H1 (cell line): ENCODE measurements around the gene PXDN. TPM values are rescaled to one million over a fixed set of nuclear protein-coding genes. Genes with fewer than 3 reads are reported as not detected.

Source experiments
- CTCF ChIA-PET: fragments of 300-600 bp; sonication (Branson Sonifier 250); formaldehyde crosslinking; loops from one replicate; lab custom pipeline; 2021; ENCODE audit not compliant: partially characterized antibody; lab: Charles Lee
- POLR2A ChIA-PET: fragments of 300-600 bp; sonication (Branson Sonifier 250); formaldehyde crosslinking; loops from one replicate; lab custom pipeline; 2021; ENCODE audit warnings: inconsistent platforms; ENCODE audit not compliant: partially characterized antibody; lab: Charles Lee
- DNase-seq, 2 experiments: peaks; one replicate each; pipeline versions ENCODE4 v3.0.0 to v3.0.0-alpha.2; 2010 to 2022; ENCODE audit warnings: low spot score in 2 of 2, low read depth in 1 of 2, mixed read lengths in 1 of 2
- FAIRE-seq: peaks from 2 replicates; lab custom pipeline; 2011; peaks lifted over from hg19 to GRCh38; lab: Jason Lieb, UNC
- H2AFZ ChIP-seq: 2 replicates; pipeline ENCODE4 v1.8.1; 2012; ENCODE audit warnings: low read length, inconsistent platforms
- H2AK5ac ChIP-seq: 2 replicates; pipeline ENCODE4 v1.6.1; 2013; ENCODE audit warnings: low read depth, low read length
- H2BK120ac ChIP-seq: replicated peaks from 2 replicates; pipeline ENCODE3; 2013; ENCODE audit warnings: low read depth, low read length, inconsistent platforms
- H2BK12ac ChIP-seq: 2 replicates; pipeline ENCODE4 v1.6.1; 2013; ENCODE audit warnings: low read depth, low read length
- H2BK15ac ChIP-seq: 2 replicates; pipeline ENCODE4 v1.6.1; 2013; ENCODE audit warnings: low read length
- H2BK20ac ChIP-seq: 2 replicates; pipeline ENCODE4 v1.6.1; 2013; ENCODE audit warnings: low read length
- H2BK5ac ChIP-seq: 2 replicates; pipeline ENCODE4 v1.6.1; 2013; ENCODE audit warnings: low read depth, low read length
- H3K14ac ChIP-seq: 2 replicates; pipeline ENCODE4 v1.6.1; 2013; ENCODE audit warnings: inconsistent platforms; ENCODE audit not compliant: insufficient read length
- H3K18ac ChIP-seq: 2 replicates; pipeline ENCODE4 v1.6.1; 2013; ENCODE audit warnings: low read length; ENCODE audit errors: extremely low read depth
- H3K23ac ChIP-seq: 2 replicates; pipeline ENCODE4 v1.6.1; 2013; ENCODE audit warnings: inconsistent platforms; ENCODE audit not compliant: insufficient read length
- H3K23me2 ChIP-seq: 2 replicates; pipeline ENCODE4 v1.6.1; 2013; ENCODE audit warnings: low read depth, low read length
- H3K27ac ChIP-seq: 2 replicates; pipeline ENCODE4 v1.6.1; 2011; ENCODE audit warnings: low read depth, low read length, inconsistent platforms
- H3K27me3 ChIP-seq, 4 experiments: replicated peaks in 1 of 4; 1 replicate in 1 of 4; 2 replicates in 3 of 4; pipeline versions ENCODE4 v1.6.1 to v1.8.1; 2011 to 2013; ENCODE audit warnings: low read length in 3 of 4, mild to moderate bottlenecking in 3 of 4, inconsistent platforms in 2 of 4, mixed read lengths in 2 of 4, moderate library complexity in 1 of 4; ENCODE audit not compliant: control insufficient read depth in 3 of 4, insufficient read depth in 3 of 4; ENCODE audit errors: extremely low read depth in 1 of 4
- H3K36me3 ChIP-seq, 4 experiments: 2 replicates each; pipeline versions ENCODE4 v1.6.1 to v1.8.1; 2011 to 2013; ENCODE audit warnings: mild to moderate bottlenecking in 4 of 4, low read length in 3 of 4, moderate library complexity in 2 of 4, control low read depth in 1 of 4, inconsistent platforms in 1 of 4; ENCODE audit not compliant: insufficient read depth in 4 of 4, control insufficient read depth in 2 of 4
- H3K4ac ChIP-seq: replicated peaks from 2 replicates; pipeline ENCODE3; 2013; ENCODE audit warnings: low read length, low read depth, mixed read lengths, inconsistent platforms; ENCODE audit not compliant: insufficient read length
- H3K4me1 ChIP-seq, 4 experiments: replicated peaks in 1 of 4; 1 replicate in 1 of 4; 2 replicates in 3 of 4; pipeline versions ENCODE4 v1.6.1 to v1.8.1; 2011 to 2013; ENCODE audit warnings: low read length in 3 of 4, inconsistent platforms in 2 of 4, mixed read lengths in 1 of 4; ENCODE audit not compliant: insufficient read depth in 4 of 4, control insufficient read depth in 3 of 4
- H3K4me2 ChIP-seq, 2 experiments: 2 replicates each; pipeline versions ENCODE4 v1.6.1 to v1.8.1; 2011 to 2013; ENCODE audit warnings: low read depth in 2 of 2, low read length in 2 of 2, control low read depth in 1 of 2, inconsistent platforms in 1 of 2, mild to moderate bottlenecking in 1 of 2; ENCODE audit not compliant: insufficient read depth in 1 of 2
- H3K4me3 ChIP-seq, 4 experiments: fragments of 200-600, 300-600 bp in 1 of 4; sonication (generic), shearing (Covaris generic), sonication (Bioruptor Twin) in 1 of 4; 2 replicates each; pipeline versions ENCODE4 v1.5.1 to v1.8.1; 2011 to 2016; ENCODE audit warnings: low read length in 4 of 4, low read depth in 3 of 4, control low read depth in 2 of 4, inconsistent platforms in 2 of 4, mild to moderate bottlenecking in 2 of 4, mixed read lengths in 1 of 4, moderate library complexity in 1 of 4; ENCODE audit not compliant: insufficient read depth in 2 of 4; ENCODE audit errors: extremely low read depth in 1 of 4
- H3K56ac ChIP-seq: replicated peaks from 2 replicates; pipeline ENCODE3; 2013; ENCODE audit warnings: low read depth, mild to moderate bottlenecking, mixed read lengths, low read length, inconsistent platforms; ENCODE audit not compliant: insufficient read length
- H3K79me1 ChIP-seq: 2 replicates; pipeline ENCODE4 v1.6.1; 2013; ENCODE audit warnings: low read depth, low read length, control low read depth
- H3K79me2 ChIP-seq, 2 experiments: 2 replicates each; pipeline versions ENCODE4 v1.6.1 to v1.8.1; 2012 to 2013; ENCODE audit warnings: low read length in 2 of 2, mild to moderate bottlenecking in 2 of 2, inconsistent platforms in 1 of 2; ENCODE audit not compliant: insufficient read depth in 2 of 2, control insufficient read depth in 1 of 2
- H3K9ac ChIP-seq, 4 experiments: replicated peaks in 1 of 4; 1 replicate in 1 of 4; 2 replicates in 3 of 4; pipeline versions ENCODE4 v1.6.1 to v1.8.1; 2011 to 2013; ENCODE audit warnings: low read depth in 3 of 4, low read length in 3 of 4, control low read depth in 2 of 4, mild to moderate bottlenecking in 2 of 4, moderate library complexity in 2 of 4, inconsistent platforms in 1 of 4; ENCODE audit errors: extremely low read depth in 1 of 4
- H3K9me3 ChIP-seq, 2 experiments: 2 replicates each; pipeline versions ENCODE4 v1.6.1 to v1.8.1; 2012 to 2013; ENCODE audit warnings: mild to moderate bottlenecking in 2 of 2, moderate library complexity in 2 of 2, control low read depth in 1 of 2, inconsistent platforms in 1 of 2, low read depth in 1 of 2, low read length in 1 of 2, mixed read lengths in 1 of 2; ENCODE audit not compliant: insufficient read depth in 2 of 2
- H4K20me1 ChIP-seq, 2 experiments: replicated peaks in 1 of 2; 2 replicates each; pipeline versions ENCODE3 to v1.8.1; 2011 to 2013; ENCODE audit warnings: inconsistent platforms in 2 of 2, low read length in 2 of 2, mild to moderate bottlenecking in 1 of 2; ENCODE audit not compliant: insufficient read depth in 2 of 2, control insufficient read depth in 1 of 2
- H4K5ac ChIP-seq: 2 replicates; pipeline ENCODE4 v1.6.1; 2013; ENCODE audit warnings: low read length, low read depth, mixed read lengths, inconsistent platforms; ENCODE audit not compliant: insufficient read length
- H4K8ac ChIP-seq: 2 replicates; pipeline ENCODE4 v1.8.0; 2013; ENCODE audit warnings: mild to moderate bottlenecking, moderate library complexity, low read length, inconsistent platforms; ENCODE audit not compliant: insufficient read depth; ENCODE audit errors: extremely low read depth
- H4K91ac ChIP-seq: replicated peaks from 2 replicates; pipeline ENCODE3; 2013; ENCODE audit warnings: low read length, mixed read lengths, inconsistent platforms; ENCODE audit not compliant: insufficient read length
- BACH1 ChIP-seq: IDR thresholded peaks from 2 replicates; pipeline ENCODE4 v1.6.1; 2012; ENCODE audit warnings: low read length, improper control_type of control experiment
- CBX8 ChIP-seq: fragments of 300-800, 300-1000 bp; sonication (generic); IDR thresholded peaks from 2 replicates; pipeline ENCODE4 v1.7.1; 2016; ENCODE audit warnings: low read depth, low read length, borderline replicate concordance
- EZH2 ChIP-seq: fragments of 200-600 bp; sonication (generic); IDR thresholded peaks from 2 replicates; pipeline ENCODE4 v1.7.1; 2012; ENCODE audit warnings: low read depth, mild to moderate bottlenecking, moderate library complexity, low read length, inconsistent platforms; ENCODE audit not compliant: severe bottlenecking
- HDAC6 ChIP-seq: IDR thresholded peaks from one replicate; pipeline ENCODE4 v1.7.1; 2012; ENCODE audit warnings: low read depth, mild to moderate bottlenecking, inconsistent platforms, low read length, moderate library complexity
- JUN ChIP-seq: IDR thresholded peaks from 2 replicates; pipeline ENCODE4 v1.6.1; 2011; ENCODE audit warnings: low read depth, mild to moderate bottlenecking, improper control_type of control experiment, low read length
- RBBP5 ChIP-seq: IDR thresholded peaks from 2 replicates; pipeline ENCODE4 v1.7.1; 2012; ENCODE audit warnings: low read depth, mild to moderate bottlenecking, inconsistent platforms, low read length, moderate library complexity, borderline replicate concordance
- WGBS, 2 experiments: shearing (Covaris generic) in 1 of 2; methylation state at CpG; one replicate each; pipeline versions ENCODE4 v1.1.6 to v1.1.7; 2013 to 2015; ENCODE audit warnings: low lambda C conversion rate in 2 of 2, mixed read lengths in 2 of 2, inconsistent platforms in 1 of 2, low coverage in 1 of 2, missing lambda C conversion rate in 1 of 2; ENCODE audit not compliant: insufficient replicate concordance in 2 of 2, insufficient coverage in 1 of 2, insufficient read length in 1 of 2; ENCODE audit errors: extremely low coverage in 1 of 2, missing lambda C conversion rate in 1 of 2; 5-methylcytosine and 5-hydroxymethylcytosine counted together
- polyA plus RNA-seq, 7 experiments: library from polyadenylated mRNA; depleted of rRNA in 3 of 7; stranded (reverse) in 5 of 7; unstranded in 2 of 7; fragments of >200 nt in 5 of 7; fragments of 200-250 nt in 2 of 7; gene quantifications; 1 replicate in 5 of 7; 2 replicates in 1 of 7; 4 replicates in 1 of 7; pipeline versions ENCODE4 v1.2.1 to v1.2.3, GENCODE V29; 2011 to 2013; ENCODE audit warnings: missing spikeins in 2 of 7, mixed read lengths in 2 of 7
- total RNA-seq: library from RNA; stranded (reverse); fragmentation: NEBNext Ultra II Directional; extraction: Animal tissue kit (Norgen Biotek cat#: 25700); gene quantifications from 2 replicates; pipeline ENCODE4 v1.2.1, GENCODE V29; 2021

Gene PXDN
- total and polyA plus RNA-seq, 2 of the 8 experiments (the other 6 are each of a cell fraction or from before 2014, with no cell fraction given): 104 to 141 TPM

- Histone ChIP-seq H3K56ac (no peak overlapping the region), H2BK12ac (no peak overlapping the region), H3K23me2 (no peaks in the 10 kb centered on the region), H4K20me1 (peaks cover 0 to 11% of the 10 kb centered on the region in 2 experiments), H3K18ac (no peak overlapping the region), H3K9me3 (no peaks in the 10 kb centered on the region), H3K14ac (no peak overlapping the region), H3K9ac (no peak overlapping the region), H2BK5ac (no peak overlapping the region; the same call in 1 of the 2 replicates), H3K27ac (no peak overlapping the region), H3K4me3 (no peak overlapping the region), H3K27me3 (no peaks in the 10 kb centered on the region; a peak in 1 of 7 replicates), H2BK20ac (no peak overlapping the region), H2BK15ac (no peak overlapping the region), H4K8ac (no peak overlapping the region), H3K4me1 (no peaks in the 10 kb centered on the region; a peak in 1 of 7 replicates), H4K5ac (no peak overlapping the region), H3K4me2 (no peak overlapping the region), H2AFZ (no peak overlapping the region), H2AK5ac (no peak overlapping the region), H3K79me1 (peaks cover 4% of the 10 kb centered on the region; the same call in 1 of the 2 replicates), H4K91ac (no peak overlapping the region), H3K36me3 (peaks cover 20 to 55% (median 34%) of the 10 kb centered on the region in 4 experiments; a peak in 7 of 8 replicates), H3K23ac (no peak overlapping the region), H3K4ac (no peak overlapping the region), H3K79me2 (no peaks in the 10 kb centered on the region), H2BK120ac (no peak overlapping the region)
- ChIA-PET POLR2A (interaction anchor here (0.8 to 1.9 kb wide), 4 partner anchors 22 to 89 kb away, joined by 4 to 5 read pairs (median 5); no protein-coding TSS in a partner anchor), CTCF (interaction anchor here (0.7 to 9.3 kb wide), 8 partner anchors 9 to 100 kb away, joined by 3 to 68 read pairs (median 4); no protein-coding TSS in a partner anchor)
- WGBS, 2 experiments: 93% methylated on average over 42 of the region's 67 CpGs; no CpG with 5 or more reads in 1 of the 2 experiments
- FAIRE-seq (no peak), DNase-seq (no peak)
- TF ChIP-seq CBX8 (no peak), EZH2 (no peak), JUN (no peak), RBBP5 (no peak), BACH1 (no peak), HDAC6 (no peak)
These were observed 95.8 kb downstream of the PXDN start for GRCh38 chr2:1648241-1649102.
